ENCODE results near the gene LCP2.

LCP2 gene

DNA sequence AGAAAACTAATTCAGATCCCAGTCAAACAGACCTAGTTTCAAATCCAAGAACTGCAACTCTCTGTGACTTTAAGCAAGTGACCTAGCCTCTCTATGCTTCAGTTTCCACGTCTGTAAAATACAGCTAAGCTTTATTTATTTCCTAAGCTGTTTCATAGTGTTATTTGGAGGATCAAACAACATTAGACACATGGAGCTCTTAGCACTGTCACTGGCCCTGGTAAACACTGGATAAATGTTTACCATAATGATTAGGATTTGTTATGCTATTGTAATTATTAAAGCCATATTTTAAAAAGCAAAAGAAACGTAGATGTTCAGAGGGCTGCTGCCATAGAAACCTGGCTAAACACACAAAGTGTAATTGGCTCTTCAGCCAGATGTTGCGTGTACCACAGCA lies 91.4 kb downstream of the LCP2 start:
- DNase-seq: no peak

DNA sequence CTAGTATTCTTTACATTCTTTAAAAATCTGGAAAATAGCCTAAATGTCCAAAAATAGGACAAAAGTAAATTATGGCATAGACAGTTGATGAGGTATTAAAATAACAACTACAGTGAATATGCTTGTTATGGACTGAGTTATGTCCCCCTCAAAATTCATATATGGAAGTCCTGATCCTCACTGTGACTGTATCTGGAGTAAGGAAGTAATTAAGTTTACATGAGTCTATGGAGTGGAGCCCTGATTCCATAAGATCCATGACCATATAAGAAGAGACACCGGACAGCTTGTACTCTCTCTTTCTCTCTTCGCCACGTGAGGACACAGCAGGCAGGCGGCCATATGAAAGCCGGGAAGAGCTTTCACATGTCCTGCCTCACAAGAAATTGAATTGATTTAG lies 93.4 kb downstream of the LCP2 start:
- DNase-seq: no peak

DNA sequence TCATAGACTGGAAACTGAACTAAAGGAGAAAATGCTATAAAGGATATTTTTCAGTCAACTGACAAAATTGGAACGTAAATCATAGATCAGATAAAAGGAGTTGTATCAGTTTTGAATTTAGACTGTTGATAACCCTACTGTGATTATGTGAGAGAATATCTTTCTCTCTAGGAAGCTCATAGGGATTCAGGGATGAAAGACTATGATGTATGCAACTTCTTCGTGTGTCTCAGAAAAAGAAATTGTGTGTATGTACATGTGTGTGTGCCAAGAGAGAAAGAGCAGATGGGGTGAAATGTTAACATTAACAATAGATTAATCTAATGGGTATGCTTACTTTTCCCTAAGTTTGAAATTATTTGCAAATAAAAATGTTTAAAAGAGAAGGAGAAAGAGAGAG lies 95.5 kb downstream of the LCP2 start:
- no peak for DNase-seq

DNA sequence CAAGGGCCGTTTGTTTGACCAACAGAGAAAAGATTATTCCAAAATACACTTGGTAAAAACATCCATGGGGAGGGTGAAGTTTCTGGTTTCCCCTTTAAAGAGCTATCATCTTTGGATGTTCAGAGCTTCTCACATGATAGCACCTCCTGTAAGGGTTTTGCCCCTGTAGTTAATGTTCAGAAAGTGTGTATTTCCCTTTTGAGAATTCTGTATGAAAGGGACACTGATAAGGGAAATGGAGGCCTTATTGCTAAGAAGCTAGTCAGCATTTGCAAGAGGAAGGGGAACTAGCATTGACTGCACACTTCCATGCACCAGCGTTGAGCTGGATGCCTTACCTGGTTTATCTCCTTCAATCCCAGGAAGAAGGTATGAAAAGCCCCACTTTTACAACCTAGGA lies 96.3 kb downstream of the LCP2 start:
- DNase-seq: no peak

DNA sequence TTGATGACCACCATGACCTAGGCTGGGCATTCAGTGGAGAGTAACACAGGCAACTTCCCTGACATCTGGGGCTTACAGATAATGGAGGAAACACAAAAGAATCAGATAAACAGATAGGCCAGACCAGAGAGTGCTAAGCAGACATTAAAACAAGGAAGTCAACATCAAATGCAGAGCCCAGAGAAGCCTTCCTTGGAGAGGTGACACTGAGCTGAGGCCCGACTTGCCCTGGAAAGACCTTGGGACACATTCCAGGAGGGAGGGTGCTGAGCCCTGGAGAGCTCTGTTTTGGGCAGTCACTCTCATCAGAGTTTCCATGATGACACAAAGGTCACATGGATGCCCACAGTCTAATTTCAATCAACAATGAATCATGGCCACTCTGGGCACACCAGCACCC lies 96.7 kb downstream of the LCP2 start:
- DNase-seq: no peak

All from activated T-cell treated with anti-CD3 and anti-CD28 coated beads, Interleukin-2, amount 50 U/mL, for 1 hour (primary cell).